Neural cell (in vitro differentiated cells): ENCODE measurements around the gene SAT1. TPM values are rescaled to one million over a fixed set of nuclear protein-coding genes. Genes with fewer than 3 reads are reported as not detected.
A peak's percentile ranks its signal among the peaks of the same experiment; 100 is the strongest.
"Not testable (repeated sequence)": the region's sequence is repeated elsewhere in the genome, so short reads cannot be mapped to it uniquely, and the experiment has no call there.

ENCODE experiments used
- H2AFZ ChIP-seq: fragments of 200-600, 300-800 bp; sonication (generic), shearing (Covaris generic); 2 replicates; pipeline ENCODE4 v1.6.0; 2014; ENCODE audit warnings: low read depth, mild to moderate bottlenecking, antibody characterized with exemption, low read length, moderate library complexity
- H3F3A ChIP-seq: fragments of 200-600 bp; shearing (Covaris generic); 2 replicates; pipeline ENCODE4 v1.6.1; 2016; ENCODE audit warnings: mild to moderate bottlenecking, moderate library complexity, mixed read lengths, antibody characterized with exemption, low read length; ENCODE audit not compliant: insufficient read depth, poor library complexity, severe bottlenecking
- H3K27ac ChIP-seq: fragments of 200-600, 300-800 bp; sonication (generic), shearing (Covaris generic); 2 replicates; pipeline ENCODE4 v1.5.1; 2014; ENCODE audit warnings: mild to moderate bottlenecking, low read length, moderate library complexity
- H3K27me3 ChIP-seq: fragments of 300-800, 200-600 bp; sonication (generic), shearing (Covaris generic); 2 replicates; pipeline ENCODE4 v1.6.0; 2014; ENCODE audit warnings: mild to moderate bottlenecking, low read depth, low read length, moderate library complexity; ENCODE audit not compliant: insufficient read depth
- H3K36me3 ChIP-seq: fragments of 300-800, 200-600 bp; sonication (generic), shearing (Covaris generic); 2 replicates; pipeline ENCODE4 v1.5.1; 2014; ENCODE audit warnings: mild to moderate bottlenecking, antibody characterized with exemption, low read length, moderate library complexity; ENCODE audit not compliant: insufficient read depth
- H3K4me2 ChIP-seq: fragments of 300-800, 200-600 bp; sonication (generic), shearing (Covaris generic); 2 replicates; pipeline ENCODE4 v1.6.0; 2014; ENCODE audit warnings: mild to moderate bottlenecking, low read length
- H3K4me3 ChIP-seq: fragments of 300-800, 200-600 bp; sonication (generic), shearing (Covaris generic); 2 replicates; pipeline ENCODE4 v1.5.1; 2014; ENCODE audit warnings: mild to moderate bottlenecking, low read length, moderate library complexity
- H3K79me2 ChIP-seq: fragments of 200-600 bp; shearing (Covaris generic); replicated peaks from 2 replicates; pipeline ENCODE4 v1.6.0; 2014; ENCODE audit warnings: mild to moderate bottlenecking, low read length, moderate library complexity; ENCODE audit not compliant: insufficient read depth
- H3K9ac ChIP-seq: fragments of 300-800, 200-600 bp; sonication (generic), shearing (Covaris generic); 2 replicates; pipeline ENCODE4 v1.6.1; 2016; ENCODE audit warnings: mild to moderate bottlenecking, low read length, mixed read lengths
- H3K9me2 ChIP-seq: fragments of 200-600 bp; shearing (Covaris generic); 2 replicates; pipeline ENCODE4 v1.6.1; 2016; ENCODE audit warnings: mild to moderate bottlenecking, low read length, mixed read lengths; ENCODE audit not compliant: insufficient read depth
- H3K9me3 ChIP-seq: fragments of 200-600, 300-800 bp; sonication (generic), shearing (Covaris generic); 2 replicates; pipeline ENCODE4 v1.6.1; 2016; ENCODE audit warnings: mild to moderate bottlenecking, mixed run types, low read length, moderate library complexity, mixed read lengths
- H4K20me1 ChIP-seq: fragments of 200-600 bp; shearing (Covaris generic); 2 replicates; pipeline ENCODE4 v1.6.1; 2016; ENCODE audit warnings: mild to moderate bottlenecking, mixed run types; ENCODE audit not compliant: insufficient read depth
- CTCF ChIP-seq: fragments of 450-650 bp; IDR thresholded peaks from 2 replicates; pipeline ENCODE4 v1.5.1; 2014; ENCODE audit warnings: antibody characterized with exemption, mild to moderate bottlenecking, moderate library complexity; ENCODE audit not compliant: poor library complexity, severe bottlenecking
- EP300 ChIP-seq: fragments of 450-650 bp; conservative IDR thresholded peaks from 2 replicates; pipeline ENCODE4 v1.6.1; 2014; ENCODE audit warnings: antibody characterized with exemption, mild to moderate bottlenecking, moderate library complexity; ENCODE audit not compliant: poor library complexity, severe bottlenecking
- EZH2 ChIP-seq: fragments of 200-600, 300-800 bp; shearing (Covaris generic), sonication (generic); IDR thresholded peaks from 2 replicates; pipeline ENCODE4 v1.6.1; 2014; ENCODE audit warnings: antibody characterized with exemption, low read length, borderline replicate concordance, mild to moderate bottlenecking; ENCODE audit not compliant: insufficient read depth, poor library complexity, severe bottlenecking
- MXI1 ChIP-seq: fragments of 450-650 bp; conservative IDR thresholded peaks from 2 replicates; pipeline ENCODE4 v1.6.1; 2014; ENCODE audit warnings: antibody characterized with exemption, mild to moderate bottlenecking; ENCODE audit not compliant: poor library complexity, severe bottlenecking
- POLR2AphosphoS5 ChIP-seq: IDR thresholded peaks from 2 replicates; pipeline ENCODE4 v1.6.1; 2012
- RAD21 ChIP-seq: fragments of 450-650 bp; conservative IDR thresholded peaks from 2 replicates; pipeline ENCODE4 v1.6.1; 2014; ENCODE audit warnings: antibody characterized with exemption, mild to moderate bottlenecking, moderate library complexity
- REST ChIP-seq: IDR thresholded peaks from 2 replicates; pipeline ENCODE4 v1.6.1; 2012; ENCODE audit warnings: borderline replicate concordance
- SMC3 ChIP-seq: fragments of 450-650 bp; conservative IDR thresholded peaks from 2 replicates; pipeline ENCODE4 v1.6.1; 2014; ENCODE audit warnings: antibody characterized with exemption, mild to moderate bottlenecking, moderate library complexity; ENCODE audit not compliant: poor library complexity
- TAF1 ChIP-seq: IDR thresholded peaks from 2 replicates; pipeline ENCODE4 v1.6.1; 2012; ENCODE audit warnings: low read depth
- polyA plus RNA-seq: library from polyadenylated mRNA; depleted of rRNA; stranded (reverse); fragments of >200 nt; gene quantifications from 2 replicates; pipeline ENCODE4 v1.2.3, GENCODE V29; 2014

SAT1 gene
- polyA plus RNA-seq, 1 donor from 2014 or later = 95.2 TPM

GRCh38 chrX:23742697-23743622 is 40.0 kb upstream of the SAT1 start, which contains the start of gene ACOT9:
TSS of gene ACOT9 (minus strand) at chrX:23743276. CDS start at chrX:23743144, 132 bp downstream.
- no peak within 1 kb of the TSS for H3K4me2 ChIP-seq
- no peaks in the 10 kb centered on the region for H3K9me2 ChIP-seq
- peak within 1 kb of the TSS; percentile 59 for H3K4me3 ChIP-seq
- H3K27ac ChIP-seq = no peak within 1 kb of the TSS
- H3F3A ChIP-seq = no peaks in the 10 kb centered on the region
- H3K9ac ChIP-seq = no peak within 1 kb of the TSS
- H3K9me3 ChIP-seq = no peaks in the 10 kb centered on the region
- H4K20me1 ChIP-seq = no peaks in the 10 kb centered on the region
- H3K36me3 ChIP-seq = no peaks in the 10 kb centered on the region
- no peak within 1 kb of the TSS for H2AFZ ChIP-seq
- no peak for TF ChIP-seq CTCF
- no peak for TF ChIP-seq SMC3
- TF ChIP-seq TAF1 = no peak
- TF ChIP-seq MXI1 = no peak
- TF ChIP-seq RAD21 = no peak
- TF ChIP-seq POLR2AphosphoS5 = no peak
- TF ChIP-seq REST = no peak
- no peak for TF ChIP-seq EP300
- TF ChIP-seq EZH2 = no peak
- H3K27me3 ChIP-seq = peaks cover 4% of the 10 kb centered on the region
- no peaks in the 10 kb centered on the region for H3K79me2 ChIP-seq

- H3K27ac ChIP-seq, H4K20me1 ChIP-seq, H3K4me2 ChIP-seq, H3K27me3 ChIP-seq, H3K9me3 ChIP-seq, H3K79me2 ChIP-seq, H3F3A ChIP-seq, H3K9me2 ChIP-seq, H2AFZ ChIP-seq, H3K36me3 ChIP-seq, H3K9ac ChIP-seq: not testable (repeated sequence)
- H3K4me3 ChIP-seq = peak overlapping the region; percentile 59
Measured at GRCh38 chrX:23743623-23743971, 39.4 kb upstream of the SAT1 start.
